PFSK-1 (cell line): ENCODE data around the gene CLEC3B.

Source experiments
- FOXP2 ChIP-seq: optimal IDR thresholded peaks from 2 replicates; pipeline ENCODE3; 2011; ENCODE audit warnings: borderline replicate concordance, control low read depth, inconsistent platforms; ENCODE audit not compliant: insufficient read depth; ENCODE audit errors: extremely low read length, extremely low read depth
- POLR2AphosphoS5 ChIP-seq: IDR thresholded peaks from 2 replicates; pipeline ENCODE4 v1.6.1; 2012; ENCODE audit warnings: low read depth, mild to moderate bottlenecking, control low read depth, low read length, moderate library complexity
- SIN3A ChIP-seq: IDR thresholded peaks from 2 replicates; pipeline ENCODE4 v1.6.1; 2012; ENCODE audit warnings: mild to moderate bottlenecking, low read length, moderate library complexity, borderline replicate concordance; ENCODE audit not compliant: insufficient read depth
- TAF1 ChIP-seq: IDR thresholded peaks from 2 replicates; pipeline ENCODE4 v1.6.1; 2012; ENCODE audit warnings: low read length, control low read depth, borderline replicate concordance; ENCODE audit not compliant: insufficient read depth
- TF ChIP-seq, protein P1 (sequence below), 2 experiments: IDR thresholded peaks; 2 replicates each; pipeline versions ENCODE4 v1.6.1 to v1.8.0; 2011 to 2012; ENCODE audit warnings: low read depth in 2 of 2, low read length in 2 of 2, control low read depth in 1 of 2, inconsistent platforms in 1 of 2, mild to moderate bottlenecking in 1 of 2, moderate library complexity in 1 of 2; ENCODE audit not compliant: insufficient read depth in 1 of 2

CLEC3B gene

DNA sequence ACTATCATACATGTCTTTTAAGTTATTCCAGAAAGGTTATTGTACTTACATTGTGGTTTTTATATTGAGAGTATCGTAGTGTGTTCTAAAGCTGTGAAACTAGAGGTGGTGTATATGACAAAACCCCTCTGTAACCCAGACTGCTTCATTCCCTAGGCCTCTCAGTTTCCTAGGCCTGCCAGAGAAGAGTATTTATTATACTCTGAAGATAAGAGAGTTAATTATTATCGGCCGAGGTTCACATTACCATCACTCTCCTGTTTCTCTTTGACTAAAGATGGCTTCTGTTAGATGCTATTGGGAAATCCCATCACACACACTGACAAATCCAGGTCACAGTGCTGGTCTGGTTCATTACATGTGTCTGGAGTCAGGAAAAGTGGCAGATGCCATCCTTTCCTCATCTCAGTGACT, 29.5 kb upstream of the CLEC3B start:
- TF ChIP-seq FOXP2: no peak
- no peak for TF ChIP-seq SIN3A
- no peak for TF ChIP-seq POLR2AphosphoS5
- TF ChIP-seq, protein P1, sequence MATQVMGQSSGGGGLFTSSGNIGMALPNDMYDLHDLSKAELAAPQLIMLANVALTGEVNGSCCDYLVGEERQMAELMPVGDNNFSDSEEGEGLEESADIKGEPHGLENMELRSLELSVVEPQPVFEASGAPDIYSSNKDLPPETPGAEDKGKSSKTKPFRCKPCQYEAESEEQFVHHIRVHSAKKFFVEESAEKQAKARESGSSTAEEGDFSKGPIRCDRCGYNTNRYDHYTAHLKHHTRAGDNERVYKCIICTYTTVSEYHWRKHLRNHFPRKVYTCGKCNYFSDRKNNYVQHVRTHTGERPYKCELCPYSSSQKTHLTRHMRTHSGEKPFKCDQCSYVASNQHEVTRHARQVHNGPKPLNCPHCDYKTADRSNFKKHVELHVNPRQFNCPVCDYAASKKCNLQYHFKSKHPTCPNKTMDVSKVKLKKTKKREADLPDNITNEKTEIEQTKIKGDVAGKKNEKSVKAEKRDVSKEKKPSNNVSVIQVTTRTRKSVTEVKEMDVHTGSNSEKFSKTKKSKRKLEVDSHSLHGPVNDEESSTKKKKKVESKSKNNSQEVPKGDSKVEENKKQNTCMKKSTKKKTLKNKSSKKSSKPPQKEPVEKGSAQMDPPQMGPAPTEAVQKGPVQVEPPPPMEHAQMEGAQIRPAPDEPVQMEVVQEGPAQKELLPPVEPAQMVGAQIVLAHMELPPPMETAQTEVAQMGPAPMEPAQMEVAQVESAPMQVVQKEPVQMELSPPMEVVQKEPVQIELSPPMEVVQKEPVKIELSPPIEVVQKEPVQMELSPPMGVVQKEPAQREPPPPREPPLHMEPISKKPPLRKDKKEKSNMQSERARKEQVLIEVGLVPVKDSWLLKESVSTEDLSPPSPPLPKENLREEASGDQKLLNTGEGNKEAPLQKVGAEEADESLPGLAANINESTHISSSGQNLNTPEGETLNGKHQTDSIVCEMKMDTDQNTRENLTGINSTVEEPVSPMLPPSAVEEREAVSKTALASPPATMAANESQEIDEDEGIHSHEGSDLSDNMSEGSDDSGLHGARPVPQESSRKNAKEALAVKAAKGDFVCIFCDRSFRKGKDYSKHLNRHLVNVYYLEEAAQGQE (IDR thresholded peaks at IDR 0.05; ENCODE audit: insufficient read depth in 1 of 2, low read depth in 2 of 2, low read length in 2 of 2): no peak
- no peak for TF ChIP-seq TAF1

DNA sequence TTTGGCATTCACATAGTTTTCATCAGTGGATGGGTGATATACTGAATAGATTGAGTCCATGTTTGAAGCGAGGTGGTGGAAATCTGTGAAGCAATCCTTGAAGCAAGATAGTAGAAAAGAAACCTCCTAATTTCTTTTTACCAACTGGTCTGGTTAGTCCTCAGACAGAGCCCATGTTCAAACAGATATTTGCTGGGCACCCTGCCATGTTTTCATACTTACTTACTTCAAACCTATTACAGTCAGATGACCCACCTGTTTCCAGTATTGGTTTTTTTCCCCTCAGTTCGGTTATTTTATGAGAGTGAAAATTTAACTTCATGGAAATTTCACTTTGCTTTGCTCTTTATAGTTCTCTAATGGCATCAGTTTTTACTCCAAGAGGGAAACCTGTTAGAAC, 26.3 kb upstream of the CLEC3B start:
- TF ChIP-seq SIN3A (no peak), POLR2AphosphoS5 (no peak)

DNA sequence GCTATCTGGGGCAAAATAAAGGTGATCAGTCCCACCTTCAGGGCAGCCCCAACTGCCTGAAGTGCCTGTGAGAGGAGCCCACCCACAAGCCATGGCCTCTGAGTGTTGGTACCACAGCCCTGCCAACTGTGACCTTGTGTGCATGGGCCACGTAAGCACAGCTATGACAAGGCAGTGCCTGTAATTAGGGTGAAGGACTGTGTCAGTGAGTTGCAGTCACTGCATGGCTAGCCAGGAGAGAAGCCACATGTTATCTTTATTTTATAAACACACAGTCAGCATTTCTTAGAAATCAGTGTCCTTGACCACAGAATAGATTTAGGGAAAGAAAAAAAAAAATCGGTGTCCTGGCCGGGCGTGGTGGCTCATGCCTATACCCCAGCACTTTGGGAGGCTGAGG, 25.3 kb upstream of the CLEC3B start:
- TF ChIP-seq FOXP2 (no peak), POLR2AphosphoS5 (no peak), SIN3A (no peak), TAF1 (no peak)
- TF ChIP-seq, protein P1 (IDR thresholded peaks at IDR 0.05; ENCODE audit: insufficient read depth in 1 of 2, low read depth in 2 of 2, low read length in 2 of 2): no peak

DNA sequence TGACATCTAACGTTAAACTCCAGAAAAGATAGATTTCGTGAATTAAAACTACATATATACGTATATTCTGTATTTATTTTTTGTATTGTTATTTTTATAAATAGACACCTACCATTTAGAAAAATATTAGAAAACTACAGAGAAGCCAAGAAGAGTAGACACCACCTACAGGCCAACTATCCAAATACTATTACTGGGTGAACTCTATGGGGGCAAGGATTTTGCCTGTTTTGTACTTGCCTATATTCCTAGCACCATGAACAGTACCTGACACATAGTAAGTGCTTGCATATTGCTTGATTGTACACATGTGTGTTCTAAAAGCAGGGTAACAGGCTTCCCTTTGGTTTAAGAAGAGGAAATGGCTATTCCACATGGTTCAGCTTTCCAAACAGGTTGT, 24.4 kb upstream of the CLEC3B start:
- TF ChIP-seq FOXP2 (no peak), POLR2AphosphoS5 (no peak), SIN3A (no peak), TAF1 (no peak)
- TF ChIP-seq, protein P1 (IDR thresholded peaks at IDR 0.05; ENCODE audit: insufficient read depth in 1 of 2, low read depth in 2 of 2, low read length in 2 of 2): no peak

DNA sequence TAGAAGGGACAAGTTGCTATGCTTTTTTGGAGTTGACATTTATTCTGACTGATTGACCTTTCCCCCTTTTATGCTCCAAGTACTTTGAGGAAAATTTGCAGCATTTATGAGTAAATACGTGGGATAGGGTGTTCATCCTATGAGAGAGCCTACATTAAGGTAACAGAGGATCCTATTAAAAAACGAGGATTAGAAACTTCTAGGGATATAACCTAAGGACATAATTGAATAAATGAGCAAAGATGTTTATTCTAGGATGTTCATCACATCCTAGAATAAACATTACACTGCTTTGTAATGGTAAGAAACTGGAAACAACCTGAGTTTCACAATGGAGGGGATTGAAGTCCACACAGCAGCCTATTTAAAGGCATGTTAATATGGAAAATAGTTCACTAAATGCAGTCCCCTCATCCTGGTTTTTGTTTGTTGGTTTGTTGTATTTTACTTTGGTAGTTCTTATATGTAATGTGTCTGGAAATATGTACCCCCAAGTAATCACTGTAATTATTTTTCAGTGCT, 23.9 kb upstream of the CLEC3B start:
- TF ChIP-seq TAF1 (no peak), SIN3A (no peak), POLR2AphosphoS5 (no peak), FOXP2 (no peak)
- TF ChIP-seq, protein P1 (IDR thresholded peaks at IDR 0.05; ENCODE audit: insufficient read depth in 1 of 2, low read depth in 2 of 2, low read length in 2 of 2): no peak

DNA sequence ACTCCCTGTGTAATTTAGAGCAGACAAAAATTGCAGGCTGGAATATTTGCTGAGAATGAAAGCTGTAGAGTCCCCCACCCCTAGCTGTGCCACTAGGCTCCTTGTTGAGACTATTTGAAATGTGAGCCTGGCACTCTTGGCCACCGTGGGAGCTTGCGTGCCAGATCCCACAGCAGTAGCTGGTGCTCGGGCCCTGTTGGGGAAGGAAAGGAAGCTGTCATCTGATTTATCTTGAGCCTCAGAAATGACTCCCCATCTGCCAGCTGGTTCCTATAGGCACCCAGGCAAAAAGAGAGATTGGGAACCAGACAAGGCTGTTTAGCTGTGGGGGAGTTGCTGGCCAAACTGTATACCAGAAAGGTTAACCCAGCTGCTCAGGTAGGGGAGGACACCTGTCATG, 23.4 kb upstream of the CLEC3B start:
- TF ChIP-seq, protein P1 (IDR thresholded peaks at IDR 0.05; ENCODE audit: insufficient read depth in 1 of 2, low read depth in 2 of 2, low read length in 2 of 2): no peak
- TF ChIP-seq FOXP2: no peak
- TF ChIP-seq TAF1: no peak
- no peak for TF ChIP-seq POLR2AphosphoS5
- no peak for TF ChIP-seq SIN3A
